HG02763 (cell line): Measurements from ENCODE around the gene CCDC88B.

Experiments
- ATAC-seq: cut with Tn5 transposase; IDR thresholded peaks from one replicate; pipeline ENCODE4 v1.9.1; 2021; ENCODE audit warnings: mild to moderate bottlenecking, moderate library complexity; ENCODE audit not compliant: unreplicated experiment

CCDC88B gene

DNA sequence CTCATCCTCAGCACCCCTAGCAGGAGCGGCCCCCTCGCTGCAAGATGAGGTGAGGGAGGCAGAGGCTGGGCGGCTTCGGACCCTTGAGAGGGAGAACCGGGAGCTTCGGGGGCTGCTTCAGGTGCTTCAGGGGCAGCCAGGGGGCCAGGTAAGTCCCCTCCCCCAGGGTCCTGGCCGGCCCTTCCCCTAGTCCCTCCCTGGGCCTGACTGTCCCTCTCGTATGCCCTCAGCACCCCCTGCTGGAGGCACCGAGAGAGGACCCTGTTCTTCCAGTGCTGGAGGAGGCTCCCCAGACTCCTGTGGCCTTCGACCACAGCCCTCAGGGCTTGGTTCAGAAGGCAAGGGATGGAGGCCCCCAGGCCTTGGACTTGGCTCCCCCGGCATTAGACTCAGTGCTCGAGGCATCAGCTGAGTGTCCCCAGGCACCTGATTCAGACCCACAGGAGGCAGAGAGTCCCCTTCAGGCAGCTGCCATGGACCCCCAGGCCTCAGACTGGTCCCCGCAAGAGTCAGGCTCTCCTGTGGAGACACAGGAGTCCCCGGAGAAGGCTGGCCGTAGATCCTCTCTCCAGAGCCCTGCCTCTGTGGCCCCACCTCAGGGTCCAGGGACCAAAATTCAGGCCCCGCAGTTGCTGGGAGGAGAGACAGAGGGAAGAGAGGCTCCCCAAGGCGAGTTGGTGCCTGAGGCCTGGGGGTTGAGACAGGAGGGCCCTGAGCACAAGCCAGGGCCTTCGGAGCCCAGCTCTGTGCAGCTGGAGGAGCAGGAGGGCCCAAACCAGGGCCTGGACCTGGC lies 4.0 kb downstream of the CCDC88B start:
- ATAC-seq = no peak

GRCh38 chr11:64344787-64345186 lies 4.8 kb downstream of the CCDC88B start:
- no peak for ATAC-seq

DNA sequence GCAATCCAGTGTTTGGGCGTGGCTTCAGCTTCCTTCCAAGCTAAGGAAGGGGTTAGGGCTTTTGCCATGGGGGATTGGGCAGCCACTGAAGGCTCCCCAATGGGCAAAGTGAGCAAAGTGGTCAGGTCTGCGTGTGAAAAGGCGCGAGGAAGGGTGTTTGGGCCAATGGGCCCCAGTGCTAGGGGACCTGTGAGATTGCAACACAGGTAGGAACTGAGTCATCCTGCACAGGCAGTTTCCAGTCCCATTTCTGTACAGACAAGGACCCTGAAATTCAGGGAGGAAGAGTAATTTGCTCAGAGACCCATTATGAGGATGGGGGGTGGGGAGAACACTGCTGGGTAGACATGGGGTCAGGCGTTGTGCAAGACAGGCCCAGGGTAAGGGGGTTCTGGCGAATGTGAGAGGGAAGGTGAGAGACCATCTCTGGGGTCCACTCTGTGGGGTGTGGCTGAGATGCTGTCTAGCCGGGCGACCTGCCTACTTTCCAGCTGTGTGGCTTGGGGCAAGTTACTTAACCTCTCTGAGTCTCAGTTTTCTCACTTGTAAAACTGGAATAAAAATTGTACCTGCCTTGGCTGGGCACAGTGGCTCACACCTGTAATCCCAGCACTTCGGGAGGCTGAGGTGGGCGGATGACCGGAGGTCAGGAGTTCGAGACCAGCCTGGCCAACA lies 7.3 kb downstream of the CCDC88B start:
- no peak for ATAC-seq

DNA sequence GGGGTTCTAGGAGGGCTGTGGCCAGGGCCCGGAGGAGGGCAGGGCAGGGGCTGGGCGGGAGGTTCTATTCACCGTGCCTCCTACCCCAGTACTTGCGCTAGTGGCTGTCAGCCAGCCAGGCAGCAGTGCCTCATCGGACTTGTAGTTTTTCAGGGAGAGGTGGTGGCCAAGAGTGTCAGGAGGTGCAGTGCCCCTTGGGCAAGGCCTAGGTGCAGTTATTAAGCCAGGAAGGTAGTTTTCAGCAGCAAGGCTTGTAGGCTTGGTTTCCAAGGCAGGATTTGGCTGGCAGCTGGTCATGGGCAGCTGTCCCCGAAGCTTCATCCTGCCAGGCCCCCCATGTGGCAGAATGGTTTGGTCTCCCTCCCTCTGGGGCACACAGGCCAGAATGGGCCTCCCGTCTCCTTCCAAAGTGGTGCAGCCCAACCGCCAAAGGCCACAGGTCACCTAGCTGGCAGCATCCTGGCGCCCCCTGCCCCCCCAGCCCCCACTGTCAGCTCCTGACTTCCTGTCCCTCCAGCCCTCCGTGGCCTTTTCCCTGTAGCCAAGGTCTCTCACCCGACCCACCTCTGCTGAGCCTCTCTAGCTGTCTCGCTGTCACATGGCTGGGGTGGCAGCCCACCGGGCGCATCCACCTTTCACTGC lies 8.5 kb downstream of the CCDC88B start:
- no peak for ATAC-seq

DNA sequence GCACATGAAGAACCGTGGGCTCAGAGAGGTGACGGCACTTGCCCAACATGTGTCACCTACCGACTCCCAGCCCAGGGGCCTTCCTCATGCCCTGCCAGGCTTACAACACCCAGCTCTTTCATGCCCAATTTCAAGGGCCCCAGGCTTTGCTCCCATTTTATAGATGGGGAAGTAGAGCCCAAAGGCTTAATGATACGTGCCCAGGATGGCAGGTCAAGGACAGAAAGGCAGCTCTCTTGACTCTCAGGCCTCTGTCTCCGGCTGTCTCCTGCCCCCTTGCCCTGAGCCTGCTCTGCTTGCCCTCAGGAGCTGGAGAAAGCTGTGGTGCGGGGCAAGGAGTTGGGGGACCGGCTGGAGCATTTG lies 9.0 kb downstream of the CCDC88B start:
- no peak for ATAC-seq

GRCh38 chr11:64349404-64349803 lies 9.4 kb downstream of the CCDC88B start:
- no peak for ATAC-seq

DNA sequence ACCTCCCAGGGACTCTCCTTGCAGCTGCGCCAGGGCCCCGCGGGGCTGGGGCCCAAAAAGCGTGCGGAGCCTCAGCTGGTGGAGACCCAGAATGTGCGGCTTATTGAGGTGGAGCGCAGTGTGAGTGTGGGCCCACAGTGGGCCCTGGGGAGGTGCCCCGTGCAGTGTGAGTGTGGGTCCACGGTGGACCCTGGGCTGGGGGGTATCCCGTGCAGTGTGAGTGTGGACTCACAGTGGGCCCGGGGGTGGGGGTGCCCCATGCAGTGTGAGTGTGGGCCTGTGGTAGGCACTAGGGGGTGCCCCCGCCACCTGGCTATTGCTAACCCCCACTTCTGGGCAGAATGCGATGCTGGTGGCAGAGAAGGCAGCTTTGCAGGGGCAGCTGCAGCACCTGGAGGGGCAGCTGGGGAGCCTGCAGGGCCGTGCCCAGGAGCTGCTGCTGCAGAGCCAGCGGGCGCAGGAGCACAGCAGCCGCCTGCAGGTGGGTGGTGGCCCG lies 11.2 kb downstream of the CCDC88B start:
- no peak for ATAC-seq

GRCh38 chr11:64352099-64352994 lies 12.3 kb downstream of the CCDC88B start:
- ATAC-seq = no peak

DNA sequence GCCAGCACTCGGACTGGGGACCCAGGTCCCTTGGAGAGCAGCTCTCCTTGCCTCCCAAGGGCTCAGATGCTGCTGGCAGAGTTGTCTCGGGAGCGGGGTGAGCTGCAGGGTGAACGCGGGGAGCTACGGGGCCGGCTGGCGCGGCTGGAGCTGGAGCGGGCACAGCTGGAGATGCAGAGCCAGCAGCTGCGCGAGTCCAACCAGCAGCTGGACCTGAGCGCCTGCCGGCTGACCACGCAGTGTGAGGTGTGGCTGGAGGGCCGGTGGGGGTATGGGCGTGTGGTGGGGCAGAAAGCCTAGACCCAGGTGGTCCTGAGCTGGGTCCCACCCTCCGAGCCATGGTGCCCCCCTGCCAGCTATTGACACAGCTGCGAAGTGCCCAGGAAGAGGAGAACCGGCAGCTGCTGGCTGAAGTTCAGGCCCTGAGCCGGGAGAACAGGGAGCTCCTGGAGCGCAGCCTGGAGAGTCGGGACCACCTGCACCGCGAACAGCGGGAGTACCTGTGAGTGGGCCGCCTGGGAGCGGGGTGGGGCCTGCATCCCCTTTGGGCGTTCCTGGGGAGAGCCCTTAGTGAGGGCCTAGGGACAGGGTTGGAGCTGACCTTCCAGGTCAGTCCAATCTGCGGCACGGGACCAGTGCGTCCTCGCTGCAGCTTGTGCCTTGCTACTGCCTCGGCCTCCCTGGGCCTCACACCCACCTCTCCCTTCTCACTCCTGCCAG lies 13.2 kb downstream of the CCDC88B start:
- ATAC-seq = no peak

GRCh38 chr11:64353715-64354506 lies 13.9 kb downstream of the CCDC88B start:
- no peak for ATAC-seq

- ATAC-seq = no peak
Observed at GRCh38 chr11:64355078-64355940, 15.3 kb downstream of the CCDC88B start.

DNA sequence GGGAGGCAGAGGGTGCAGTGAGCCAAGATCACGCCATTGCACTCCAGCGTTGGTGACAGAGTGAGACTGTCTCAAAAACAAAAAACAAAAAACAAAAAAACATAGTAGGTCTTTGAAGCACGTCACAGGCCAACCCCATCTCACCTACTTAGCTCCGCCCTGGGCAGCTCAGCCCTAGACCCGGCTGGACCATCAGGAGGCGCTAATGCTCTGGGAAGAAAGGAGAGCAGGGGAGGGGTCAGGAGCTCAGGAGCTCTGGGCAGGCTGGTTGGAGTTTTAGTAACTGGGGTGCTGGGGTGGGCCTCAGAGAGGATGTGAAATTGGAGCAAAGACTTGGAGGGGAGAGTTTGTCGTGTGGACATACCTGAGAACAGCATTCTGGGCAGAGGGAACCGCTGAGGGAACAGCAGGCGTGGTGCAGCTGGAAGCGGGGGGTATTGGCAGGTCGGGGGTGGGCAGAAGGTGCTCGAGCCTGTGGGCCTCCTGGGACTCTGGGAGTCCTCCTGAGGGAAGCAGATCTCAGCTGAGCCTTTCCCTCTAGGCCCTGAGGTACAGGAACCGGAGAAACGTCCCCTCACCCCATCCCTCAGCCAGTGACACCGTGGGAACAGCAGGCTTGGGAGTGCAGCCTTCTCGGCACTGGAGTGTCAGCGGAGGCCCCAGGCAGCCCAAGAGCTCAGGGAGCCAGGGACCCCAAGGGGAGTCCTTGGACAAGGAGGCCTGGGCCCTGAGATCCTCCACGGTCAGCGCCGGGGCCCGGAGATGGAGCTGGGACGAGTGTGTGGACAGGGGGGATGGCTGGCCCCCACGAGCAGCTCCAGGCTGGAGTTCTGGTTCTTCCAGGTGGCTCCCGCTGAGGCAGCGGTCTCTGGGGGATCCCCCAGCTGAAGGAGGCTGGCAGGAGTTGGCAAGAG lies 16.8 kb downstream of the CCDC88B start:
- no peak for ATAC-seq

- ATAC-seq = no peak
Observed at GRCh38 chr11:64357446-64357845, 17.4 kb downstream of the CCDC88B start.

DNA sequence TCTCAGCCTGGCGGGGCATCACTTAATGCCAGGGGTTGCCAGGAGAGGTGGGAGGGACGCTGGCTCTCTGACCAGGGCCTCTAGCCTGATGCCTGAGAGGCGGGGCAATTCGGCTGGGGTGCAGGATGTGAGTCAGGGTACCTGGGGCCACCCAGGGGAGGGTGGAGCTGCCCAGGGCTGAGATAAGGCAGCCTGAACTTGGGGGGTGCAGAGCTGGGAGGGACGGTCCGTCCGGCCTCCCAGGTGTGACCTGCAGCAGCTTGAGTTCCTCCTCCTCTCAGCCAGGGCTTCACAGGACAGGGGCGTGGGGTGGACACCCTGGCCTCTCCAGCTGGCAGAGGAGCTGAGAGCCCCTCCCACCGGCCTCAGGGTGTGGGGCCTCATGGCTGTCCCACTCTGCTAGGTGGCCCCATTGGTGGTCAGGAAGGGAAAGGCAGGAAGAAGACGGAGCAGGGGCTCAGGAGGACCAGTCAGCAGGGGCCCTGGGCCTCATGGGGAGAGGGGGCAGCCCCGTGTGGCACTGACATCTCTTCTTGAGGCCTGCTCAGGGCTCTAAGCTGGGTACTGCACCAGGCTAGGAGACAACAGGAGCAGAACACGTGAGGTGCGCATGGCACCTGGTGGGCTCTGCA lies 18.0 kb downstream of the CCDC88B start:
- ATAC-seq = no peak

DNA sequence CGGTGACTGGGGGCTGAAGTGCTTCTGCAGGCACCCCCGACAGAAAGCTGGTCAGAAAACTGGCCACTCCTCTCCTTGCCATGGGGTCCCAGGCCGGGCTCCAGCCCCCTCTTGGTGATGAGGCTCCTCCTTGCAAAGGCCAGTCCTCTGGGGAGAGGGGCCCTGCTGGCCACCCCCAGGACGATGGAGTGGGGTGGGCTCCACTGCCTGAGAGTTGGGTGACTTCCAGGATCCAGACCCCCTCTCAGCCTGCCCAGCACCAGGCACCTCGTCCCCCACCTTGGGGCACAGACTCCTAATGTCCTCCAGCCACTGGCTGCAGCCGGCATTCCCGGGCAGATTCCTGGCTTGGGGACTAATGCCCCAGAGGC lies 18.5 kb downstream of the CCDC88B start:
- no peak for ATAC-seq

- no peak for ATAC-seq
Observed at GRCh38 chr11:64358907-64359711, 19.1 kb downstream of the CCDC88B start, which contains the start of gene RPS6KA4. RPS6KA4 (plus strand) TSS chr11:64359162; CDS start chr11:64359236, 74 bp downstream.
